Hepatocyte (in vitro differentiated cells): ENCODE measurements around the gene SLC25A33. TPM values are rescaled to one million over a fixed set of nuclear protein-coding genes. Genes with fewer than 3 reads are reported as not detected.
"Not testable (repeated sequence)": the region's sequence is repeated elsewhere in the genome, so short reads cannot be mapped to it uniquely, and the experiment has no call there.

Experiments
- DNase-seq: peaks from one replicate; pipeline ENCODE4 v3.0.0-alpha.2; 2016; ENCODE audit warnings: low spot score
- H2AFZ ChIP-seq: fragments of 200-600 bp; sonication (generic); 2 replicates; pipeline ENCODE4 v1.6.0; 2016; ENCODE audit warnings: antibody characterized with exemption, mild to moderate bottlenecking
- H3K27ac ChIP-seq: fragments of 200-600 bp; sonication (generic); 2 replicates; pipeline ENCODE4 v1.5.1; 2016; ENCODE audit warnings: mild to moderate bottlenecking
- H3K27me3 ChIP-seq: fragments of 200-600 bp; sonication (generic); 2 replicates; pipeline ENCODE4 v1.6.1; 2016
- H3K36me3 ChIP-seq: fragments of 200-600 bp; sonication (generic); replicated peaks from 2 replicates; pipeline ENCODE4 v1.5.1; 2016; ENCODE audit warnings: low read depth; ENCODE audit not compliant: insufficient read depth
- H3K4me1 ChIP-seq: fragments of 200-600 bp; sonication (generic); 2 replicates; pipeline ENCODE4 v1.5.1; 2016; ENCODE audit warnings: mild to moderate bottlenecking, moderate library complexity; ENCODE audit not compliant: insufficient read depth
- H3K4me2 ChIP-seq: fragments of 200-600 bp; sonication (generic); 2 replicates; pipeline ENCODE4 v1.6.0; 2016
- H3K4me3 ChIP-seq: fragments of 200-600 bp; sonication (generic); 2 replicates; pipeline ENCODE4 v1.5.1; 2016; ENCODE audit warnings: mild to moderate bottlenecking
- H3K79me2 ChIP-seq: fragments of 200-600 bp; sonication (generic); 2 replicates; pipeline ENCODE4 v1.6.0; 2017; ENCODE audit warnings: mild to moderate bottlenecking
- H3K9me2 ChIP-seq: fragments of 200-600 bp; sonication (generic); replicated peaks from 2 replicates; pipeline ENCODE4 v1.6.0; 2017; ENCODE audit warnings: mild to moderate bottlenecking; ENCODE audit not compliant: insufficient read depth
- H3K9me3 ChIP-seq: fragments of 200-600 bp; sonication (generic); 2 replicates; pipeline ENCODE4 v1.5.1; 2016; ENCODE audit warnings: low read depth, mild to moderate bottlenecking
- H4K20me1 ChIP-seq: fragments of 200-600 bp; sonication (generic); 2 replicates; pipeline ENCODE4 v1.6.0; 2016; ENCODE audit warnings: mild to moderate bottlenecking; ENCODE audit not compliant: insufficient read depth, poor library complexity, severe bottlenecking
- CTCF ChIP-seq: fragments of 200-600 bp; sonication (generic); IDR thresholded peaks from 2 replicates; pipeline ENCODE4 v1.5.1; 2016; ENCODE audit warnings: antibody characterized with exemption, mild to moderate bottlenecking; ENCODE audit not compliant: poor library complexity
- EZH2 ChIP-seq: fragments of 200-600 bp; sonication (generic); IDR thresholded peaks from 2 replicates; pipeline ENCODE4 v1.6.1; 2016; ENCODE audit warnings: antibody characterized with exemption, mild to moderate bottlenecking, borderline replicate concordance
- EZH2phosphoT487 ChIP-seq: fragments of 200-600 bp; sonication (generic); IDR thresholded peaks from one replicate; pipeline ENCODE4 v1.6.1; 2018; ENCODE audit warnings: antibody characterized with exemption, mild to moderate bottlenecking, low read depth, moderate library complexity; ENCODE audit not compliant: unreplicated experiment, severe bottlenecking
- WGBS: methylation state at CpG from one replicate; pipeline ENCODE4 v1.1.6; 2016; ENCODE audit warnings: low lambda C conversion rate; ENCODE audit errors: missing lambda C conversion rate; 5-methylcytosine and 5-hydroxymethylcytosine counted together
- polyA plus RNA-seq: library from polyadenylated mRNA; unstranded; fragments of >200 nt; fragmentation: Nextera tagmentation; extraction: Ambion mirVana; gene quantifications from 2 replicates; pipeline ENCODE4 v1.2.1, GENCODE V29; 2016
- total RNA-seq: library from RNA; depleted of rRNA; stranded (reverse); fragments of >200 nt; gene quantifications from 2 replicates; pipeline ENCODE4 v1.2.3, GENCODE V29; 2014

SLC25A33 gene
- total and polyA plus RNA-seq, 2 experiments from 2014 or later = 14.4 to 21.7 TPM

GRCh38 chr1:9558271-9558945 lies 19.1 kb downstream of the SLC25A33 start:
- TF ChIP-seq EZH2 (no peak), EZH2phosphoT487 (no peak), CTCF (no peak)
- no peaks in the 10 kb centered on the region for H3K9me2 ChIP-seq
- WGBS = 74% methylated on average over 6 of the region's 6 CpGs
- peaks cover 10% of the 10 kb centered on the region for H3K79me2 ChIP-seq
- no peak for DNase-seq
- no peak overlapping the region for H3K27ac ChIP-seq
- H3K4me2 ChIP-seq = no peak overlapping the region
- no peak overlapping the region for H3K4me3 ChIP-seq
- peaks cover 5% of the 10 kb centered on the region for H3K4me1 ChIP-seq
- no peaks in the 10 kb centered on the region for H3K9me3 ChIP-seq
- H4K20me1 ChIP-seq = no peaks in the 10 kb centered on the region
- H2AFZ ChIP-seq = no peak overlapping the region
- H3K36me3 ChIP-seq = no peaks in the 10 kb centered on the region
- H3K27me3 ChIP-seq = no peaks in the 10 kb centered on the region

GRCh38 chr1:9558946-9559545 lies 19.8 kb downstream of the SLC25A33 start:
- no peak for DNase-seq
- WGBS = 66% methylated on average over 11 of the region's 11 CpGs

GRCh38 chr1:9559673-9560072 lies 20.4 kb downstream of the SLC25A33 start:
- no peaks in the 10 kb centered on the region for H3K9me3 ChIP-seq
- H3K36me3 ChIP-seq = no peaks in the 10 kb centered on the region
- peaks cover 18% of the 10 kb centered on the region for H3K79me2 ChIP-seq
- no peaks in the 10 kb centered on the region for H3K27me3 ChIP-seq
- 59% methylated on average over 5 of the region's 5 CpGs for WGBS
- DNase-seq = no peak
- no peak for TF ChIP-seq EZH2
- TF ChIP-seq EZH2phosphoT487 = no peak
- no peak for TF ChIP-seq CTCF
- H3K4me2 ChIP-seq = no peak overlapping the region
- no peak overlapping the region for H3K4me3 ChIP-seq
- H3K9me2 ChIP-seq = no peaks in the 10 kb centered on the region
- no peak overlapping the region for H2AFZ ChIP-seq
- peaks cover 3% of the 10 kb centered on the region for H3K4me1 ChIP-seq
- H3K27ac ChIP-seq = no peak overlapping the region
- no peaks in the 10 kb centered on the region for H4K20me1 ChIP-seq

More at GRCh38 chr1:9558946-9559545, 19.8 kb downstream of the SLC25A33 start:
- TF ChIP-seq EZH2phosphoT487 (no peak), EZH2 (no peak), CTCF (no peak)
- Histone ChIP-seq H3K4me1 (peaks cover 3% of the 10 kb centered on the region), H3K9me2 (no peaks in the 10 kb centered on the region), H3K36me3 (no peaks in the 10 kb centered on the region), H2AFZ (no peak overlapping the region), H3K27me3 (no peaks in the 10 kb centered on the region), H3K4me2 (no peak overlapping the region), H3K9me3 (no peaks in the 10 kb centered on the region), H3K4me3 (no peak overlapping the region), H3K79me2 (peaks cover 15% of the 10 kb centered on the region), H3K27ac (no peak overlapping the region), H4K20me1 (no peaks in the 10 kb centered on the region)

- not testable (repeated sequence) for H3K27ac ChIP-seq, H3K9me3 ChIP-seq, H3K9me2 ChIP-seq
Measured at GRCh38 chr1:9560090-9560489, 20.8 kb downstream of the SLC25A33 start.

More at GRCh38 chr1:9560090-9560489, 20.8 kb downstream of the SLC25A33 start:
- H3K4me1 ChIP-seq, H3K27me3 ChIP-seq, H3K4me2 ChIP-seq, H4K20me1 ChIP-seq, H3K4me3 ChIP-seq, H3K36me3 ChIP-seq, DNase-seq, H2AFZ ChIP-seq: not testable (repeated sequence)
- 96% methylated on average over 17 of the region's 17 CpGs for WGBS
- peaks cover 21% of the 10 kb centered on the region for H3K79me2 ChIP-seq
